CD4-positive, alpha-beta T cell (primary cell): ENCODE data around the gene NEK5. TPM values are rescaled to one million over a fixed set of nuclear protein-coding genes. Genes with fewer than 3 reads are reported as not detected.

Experiments used
- ATAC-seq: fragments of 200-7000 bp; cut with Tn5 transposase; one replicate; pipeline ENCODE4 v1.10.0; 2022; ENCODE audit warnings: mild to moderate bottlenecking; ENCODE audit not compliant: poor library complexity
- CTCF ChIA-PET: fragments of 350-600 bp; sonication (Branson Sonifier 250); formaldehyde crosslinking; loops from one replicate; lab custom pipeline; 2021; ENCODE audit warnings: antibody characterized with exemption, inconsistent platforms; lab: Charles Lee
- POLR2A ChIA-PET: fragments of 350-600 bp; sonication (Branson Sonifier 250); formaldehyde crosslinking; loops from one replicate; lab custom pipeline; 2021; ENCODE audit warnings: antibody characterized with exemption, inconsistent platforms; lab: Charles Lee
- DNase-seq, 14 experiments: peaks; one replicate each; pipeline ENCODE4 v3.0.0-alpha.2; 2013 to 2020; ENCODE audit warnings: mixed read lengths in 2 of 14
- H3K27ac ChIP-seq, 2 donors: one replicate each; pipeline versions ENCODE4 v1.5.1 to v1.7.0; 2013; ENCODE audit warnings: low read length in 2 of 2, low read depth in 1 of 2, mild to moderate bottlenecking in 1 of 2
- H3K27me3 ChIP-seq, 2 experiments: 1 replicate in 1 of 2; 2 replicates in 1 of 2; pipeline versions ENCODE4 v1.6.1 to v1.7.0; 2013; ENCODE audit warnings: low read length in 2 of 2, control low read depth in 1 of 2, mild to moderate bottlenecking in 1 of 2, moderate library complexity in 1 of 2; ENCODE audit not compliant: insufficient read depth in 2 of 2, control insufficient read depth in 1 of 2
- H3K36me3 ChIP-seq: one replicate; pipeline ENCODE4 v1.6.1; 2013; ENCODE audit warnings: low read length, control low read depth; ENCODE audit not compliant: insufficient read depth
- H3K4me1 ChIP-seq: one replicate; pipeline ENCODE4 v1.6.1; 2013; ENCODE audit warnings: low read length, control low read depth; ENCODE audit not compliant: insufficient read depth
- H3K4me3 ChIP-seq: one replicate; pipeline ENCODE4 v1.5.1; 2013; ENCODE audit warnings: mild to moderate bottlenecking, low read length, moderate library complexity
- H3K9me3 ChIP-seq, 2 experiments: 1 replicate in 1 of 2; 2 replicates in 1 of 2; pipeline versions ENCODE4 v1.6.1 to v1.7.0; 2013; ENCODE audit warnings: low read length in 2 of 2, mild to moderate bottlenecking in 2 of 2, control low read depth in 1 of 2, moderate library complexity in 1 of 2; ENCODE audit not compliant: control insufficient read depth in 1 of 2, insufficient read depth in 1 of 2
- H3K27ac Mint-ChIP-seq: one replicate; pipeline ENCODE4 v1.8.0; 2020; ENCODE audit warnings: mixed read lengths
- H3K27me3 Mint-ChIP-seq: one replicate; pipeline ENCODE4 v1.8.0; 2021; ENCODE audit warnings: mixed read lengths
- H3K36me3 Mint-ChIP-seq: one replicate; pipeline ENCODE4 v1.8.0; 2021; ENCODE audit warnings: low read depth, mixed read lengths
- H3K4me1 Mint-ChIP-seq: one replicate; pipeline ENCODE4 v1.8.0; 2021; ENCODE audit warnings: low read depth, mixed read lengths
- H3K4me3 Mint-ChIP-seq: one replicate; pipeline ENCODE4 v1.8.0; 2020; ENCODE audit warnings: mild to moderate bottlenecking, mixed read lengths
- H3K9me3 Mint-ChIP-seq: one replicate; pipeline ENCODE4 v1.8.0; 2020; ENCODE audit warnings: mixed read lengths
- CTCF ChIP-seq: fragments of 200-600 bp; IDR thresholded peaks from one replicate; pipeline ENCODE4 v1.8.0; 2022; ENCODE audit warnings: antibody characterized with exemption, mild to moderate bottlenecking
- intact Hi-C, 2 experiments: fragments of 100-400 bp; cut with DNase I in 1 of 2; cut with micrococcal nuclease in 1 of 2; formaldehyde crosslinking; loops; one replicate each; pipeline versions ENCODE4 v1.15.1 to v1.9.0; 2023 to 2025; cut with DNase I, micrococcal nuclease
- total RNA-seq, 174 experiments: library from RNA in 2 of 174; stranded (reverse) in 2 of 174; gene quantifications; one replicate each; pipeline ENCODE4 v1.2.3 and lab custom pipeline; 2021 to 2026

Gene NEK5
- total RNA-seq, 2 experiments from 2014 or later: 0.08 TPM; not detected in 1

DNA sequence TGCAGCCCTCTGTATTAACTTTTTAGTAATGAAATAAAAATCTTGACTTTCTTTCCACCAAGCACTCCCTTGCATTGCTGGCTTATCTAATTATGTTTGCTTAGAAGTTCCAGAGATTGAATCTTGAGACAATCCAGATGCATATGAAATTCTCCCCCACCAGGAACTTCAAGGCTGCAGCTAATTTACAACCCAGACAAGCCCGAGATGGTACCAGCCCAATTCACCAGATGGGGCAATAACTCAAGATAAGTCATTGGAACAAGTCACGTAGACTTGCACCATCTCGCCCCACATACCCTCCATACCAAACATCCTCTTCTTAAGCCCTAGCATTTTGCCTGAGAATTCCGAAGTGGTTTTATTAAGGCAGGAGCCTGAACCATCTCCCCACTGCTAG lies 75.4 kb downstream of the NEK5 start:
- no peak overlapping the region for H3K27ac Mint-ChIP-seq
- Histone ChIP-seq H3K27me3 (no peaks in the 10 kb centered on the region), H3K27ac (no peak overlapping the region), H3K4me3 (no peak overlapping the region), H3K9me3 (peaks cover 3 to 4% of the 10 kb centered on the region in 2 experiments), H3K4me1 (no peaks in the 10 kb centered on the region), H3K36me3 (no peaks in the 10 kb centered on the region)
- no peak for ATAC-seq
- H3K27me3 Mint-ChIP-seq: no peaks in the 10 kb centered on the region
- POLR2A ChIA-PET: no interaction called here
- H3K4me1 Mint-ChIP-seq: no peaks in the 10 kb centered on the region
- DNase-seq: no peak
- TF ChIP-seq CTCF: no peak
- CTCF ChIA-PET: no interaction called here
- no peak overlapping the region for H3K4me3 Mint-ChIP-seq
- peaks cover 5% of the 10 kb centered on the region for H3K9me3 Mint-ChIP-seq
- intact Hi-C loops: no loop called here
- peaks cover 2% of the 10 kb centered on the region for H3K36me3 Mint-ChIP-seq

DNA sequence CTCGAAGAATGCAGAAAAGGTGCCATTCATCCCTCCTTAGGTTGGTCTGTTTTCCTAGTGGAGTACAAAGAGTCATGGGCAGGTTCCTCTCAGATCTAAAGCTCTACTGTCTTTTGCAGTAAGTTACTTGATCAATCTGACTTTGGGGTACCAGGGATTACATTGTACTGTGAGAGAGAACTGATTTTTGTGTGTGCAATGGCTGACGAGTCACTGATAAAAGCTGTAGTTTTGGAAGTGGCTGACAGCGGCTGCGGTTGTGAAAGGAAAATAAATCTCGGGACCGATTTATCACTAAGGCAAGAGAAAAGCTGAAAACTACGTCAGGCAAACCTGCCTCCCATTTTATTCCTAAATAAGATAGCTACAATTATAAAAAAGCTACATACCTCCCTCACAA lies 77.5 kb downstream of the NEK5 start:
- H3K27me3 ChIP-seq: no peaks in the 10 kb centered on the region
- Mint-ChIP-seq H3K27ac (no peak overlapping the region), H3K4me3 (no peak overlapping the region), H3K27me3 (no peaks in the 10 kb centered on the region), H3K36me3 (peaks cover 4% of the 10 kb centered on the region), H3K9me3 (peaks cover 5% of the 10 kb centered on the region), H3K4me1 (no peaks in the 10 kb centered on the region)
- ATAC-seq (no peak), DNase-seq (no peak)
- ChIA-PET POLR2A (no interaction called here), CTCF (no interaction called here)
- H3K9me3 ChIP-seq: peaks cover 3 to 4% of the 10 kb centered on the region in 2 experiments
- no peak overlapping the region for H3K4me3 ChIP-seq
- TF ChIP-seq CTCF: no peak
- intact Hi-C loops: no loop called here
- H3K4me1 ChIP-seq: no peaks in the 10 kb centered on the region
- H3K27ac ChIP-seq: no peak overlapping the region
- no peaks in the 10 kb centered on the region for H3K36me3 ChIP-seq

GRCh38 chr13:52048516-52048915 lies 80.4 kb downstream of the NEK5 start:
- H3K36me3 Mint-ChIP-seq: peaks cover 12% of the 10 kb centered on the region

More at GRCh38 chr13:52048516-52048915, 80.4 kb downstream of the NEK5 start:
- ATAC-seq: no peak
- no peak for TF ChIP-seq CTCF
- H3K4me3 Mint-ChIP-seq: no peak overlapping the region
- Histone ChIP-seq H3K27ac (no peak overlapping the region), H3K9me3 (peaks cover 4 to 9% of the 10 kb centered on the region in 2 experiments), H3K36me3 (no peaks in the 10 kb centered on the region), H3K4me1 (no peaks in the 10 kb centered on the region), H3K4me3 (no peak overlapping the region), H3K27me3 (no peaks in the 10 kb centered on the region)
- H3K27me3 Mint-ChIP-seq: no peaks in the 10 kb centered on the region
- H3K9me3 Mint-ChIP-seq: peaks cover 8% of the 10 kb centered on the region
- POLR2A ChIA-PET: interaction anchor here (0.6 kb wide), 1 partner anchor 624 kb away, joined by 4 read pairs; no protein-coding TSS in a partner anchor
- CTCF ChIA-PET: no interaction called here
- intact Hi-C loops: no loop called here
- no peak for DNase-seq
- no peaks in the 10 kb centered on the region for H3K4me1 Mint-ChIP-seq
- H3K27ac Mint-ChIP-seq: no peak overlapping the region
